Measurements from ENCODE around the gene ATP8A1. TPM values are rescaled to one million over a fixed set of nuclear protein-coding genes. Genes with fewer than 3 reads are reported as not detected.

Gene ATP8A1
- total and polyA plus RNA-seq, 2 of the 8 experiments (the other 6 are each of a cell fraction or from before 2014, with no cell fraction given) = 3.7 to 14.9 TPM

- peak within 1 kb of the TSS; percentile 56; the same call in 1 of the 2 replicates for H2BK12ac ChIP-seq (ENCODE audit: low read depth, low read length)
- H2BK5ac ChIP-seq (ENCODE audit: low read depth, low read length) = peak within 1 kb of the TSS; percentile 31; the same call in 1 of the 2 replicates
- H4K91ac ChIP-seq (replicated peaks; ENCODE audit: insufficient read length, low read length) = no peak within 1 kb of the TSS
- H2BK20ac ChIP-seq (ENCODE audit: low read length) = peak within 1 kb of the TSS; percentile 29
- H3K27me3 ChIP-seq (replicated peaks in 1 of 4; ENCODE audit: control insufficient read depth in 3 of 4, extremely low read depth in 1 of 4, insufficient read depth in 3 of 4, low read length in 3 of 4) = peaks cover 19 to 65% (median 57%) of the 10 kb centered on the region in 4 experiments
- ChIA-PET CTCF (ENCODE audit: partially characterized antibody) (interaction anchor here (0.6 to 12.0 kb wide), 7 partner anchors 25 to 121 kb away, joined by 3 to 135 read pairs (median 6); no protein-coding TSS in a partner anchor), POLR2A (ENCODE audit: partially characterized antibody) (interaction anchor here (0.9 to 1.2 kb wide), 3 partner anchors 26 to 102 kb away, joined by 3 to 5 read pairs (median 3); no protein-coding TSS in a partner anchor)
- H3K36me3 ChIP-seq (ENCODE audit: control insufficient read depth in 2 of 4, insufficient read depth in 4 of 4, low read length in 3 of 4) = no peaks in the 10 kb centered on the region
- H4K8ac ChIP-seq (ENCODE audit: extremely low read depth, insufficient read depth, low read length) = no peak within 1 kb of the TSS; the same call in 1 of the 2 replicates
- FAIRE-seq = peak; percentile 42
- no peaks in the 10 kb centered on the region for H3K79me1 ChIP-seq (ENCODE audit: low read depth, low read length)
- no peaks in the 10 kb centered on the region for H4K20me1 ChIP-seq (replicated peaks in 1 of 2; ENCODE audit: control insufficient read depth in 1 of 2, insufficient read depth in 2 of 2, low read length in 2 of 2)
- H3K56ac ChIP-seq (replicated peaks; ENCODE audit: insufficient read length, low read depth, low read length) = peak within 1 kb of the TSS; percentile 27
- H2BK120ac ChIP-seq (replicated peaks; ENCODE audit: low read depth, low read length) = no peak within 1 kb of the TSS
- H3K27ac ChIP-seq (ENCODE audit: low read depth, low read length) = no peak within 1 kb of the TSS
- H3K4ac ChIP-seq (replicated peaks; ENCODE audit: insufficient read length, low read depth, low read length) = peak within 1 kb of the TSS; percentile 58
- no peak within 1 kb of the TSS for H3K23ac ChIP-seq (ENCODE audit: insufficient read length)
- DNase-seq (ENCODE audit: low read depth in 1 of 2, low spot score in 2 of 2) = peak in 1 of 2 experiments; percentile 75
- H2BK15ac ChIP-seq (ENCODE audit: low read length) = peak within 1 kb of the TSS; percentile 65; the same call in 1 of the 2 replicates
- H3K9ac ChIP-seq (replicated peaks in 1 of 4; ENCODE audit: extremely low read depth in 1 of 4, low read depth in 3 of 4, low read length in 3 of 4) = no peak within 1 kb of the TSS
- H3K79me2 ChIP-seq (ENCODE audit: control insufficient read depth in 1 of 2, insufficient read depth in 2 of 2, low read length in 2 of 2) = no peaks in the 10 kb centered on the region
- peaks cover 33% of the 10 kb centered on the region for H3K23me2 ChIP-seq (ENCODE audit: low read depth, low read length)
- H3K4me1 ChIP-seq (replicated peaks in 1 of 4; ENCODE audit: control insufficient read depth in 3 of 4, insufficient read depth in 4 of 4, low read length in 3 of 4) = peaks cover 4 to 22% (median 12%) of the 10 kb centered on the region in 4 experiments; a peak in 6 of 7 replicates
- H2AK5ac ChIP-seq (ENCODE audit: low read depth, low read length) = no peak within 1 kb of the TSS
- no peak within 1 kb of the TSS for H3K14ac ChIP-seq (ENCODE audit: insufficient read length)
- peak within 1 kb of the TSS; percentile 89 to 93 for H3K4me2 ChIP-seq (ENCODE audit: insufficient read depth in 1 of 2, low read depth in 2 of 2, low read length in 2 of 2)
- peak within 1 kb of the TSS; percentile 47; the same call in 1 of the 2 replicates for H2AFZ ChIP-seq (ENCODE audit: low read length)
- peak within 1 kb of the TSS; percentile 88 for H3K18ac ChIP-seq (ENCODE audit: extremely low read depth, low read length)
- H4K5ac ChIP-seq (ENCODE audit: insufficient read length, low read depth, low read length) = no peak within 1 kb of the TSS
- peak within 1 kb of the TSS; percentile 45 to 66 (median 58) for H3K4me3 ChIP-seq (ENCODE audit: extremely low read depth in 1 of 4, insufficient read depth in 2 of 4, low read depth in 3 of 4, low read length in 4 of 4)
- WGBS, 2 experiments (ENCODE audit: extremely low coverage in 1 of 2, insufficient coverage in 1 of 2, insufficient read length in 1 of 2, insufficient replicate concordance in 2 of 2, low coverage in 1 of 2, low lambda C conversion rate in 2 of 2, missing lambda C conversion rate in 1 of 2) = 4% methylated on average over 48 of the region's 61 CpGs; no CpG with 5 or more reads in 1 of the 2 experiments
- H3K9me3 ChIP-seq (ENCODE audit: insufficient read depth in 2 of 2, low read depth in 1 of 2, low read length in 1 of 2) = no peaks in the 10 kb centered on the region
- no peak for TF ChIP-seq YY1 (IDR thresholded peaks at IDR 0.05; ENCODE audit: low read depth, low read length)
- peak; percentile 85 for TF ChIP-seq MAX (IDR thresholded peaks at IDR 0.05)
- no peak for TF ChIP-seq RAD21 (IDR thresholded peaks at IDR 0.05 in 1 of 2, conservative IDR thresholded peaks at IDR 0.05 in 1 of 2; ENCODE audit: low read depth in 2 of 2, low read length in 2 of 2)
- TF ChIP-seq SP2 (IDR thresholded peaks at IDR 0.05; ENCODE audit: low read length) = no peak
- TF ChIP-seq SIN3A (conservative IDR thresholded peaks at IDR 0.05 in 1 of 2, IDR thresholded peaks at IDR 0.05 in 1 of 2; ENCODE audit: low read depth in 1 of 2, low read length in 2 of 2) = peak; percentile 76 to 88; a peak in 3 of 4 replicates
- TF ChIP-seq PHF8 (conservative IDR thresholded peaks at IDR 0.05; ENCODE audit: low read depth, low read length) = no peak
- TF ChIP-seq TBP (IDR thresholded peaks at IDR 0.05; ENCODE audit: low read depth, low read length) = no peak
- TF ChIP-seq EP300 (IDR thresholded peaks at IDR 0.05; ENCODE audit: borderline replicate concordance in 1 of 2, low read depth in 2 of 2, low read length in 2 of 2) = no peak
- no peak for TF ChIP-seq TCF12 (IDR thresholded peaks at IDR 0.05; ENCODE audit: low read depth, low read length)
- no peak for TF ChIP-seq ZNF274 (IDR thresholded peaks at IDR 0.05; ENCODE audit: borderline replicate concordance, extremely low read depth, low read length)
These were observed 259.9 kb downstream of the ATP8A1 start, which contains the start of gene SHISA3 for GRCh38 chr4:42396752-42397634. Gene SHISA3, plus strand, starts transcription at chr4:42397488. Its CDS starts 569 bp downstream, at chr4:42398057.
